ENCODE measurements around the gene AHDC1. TPM values are rescaled to one million over a fixed set of nuclear protein-coding genes. Genes with fewer than 3 reads are reported as not detected.

Gene AHDC1
- total RNA-seq, 1 experiment from 2014 or later, result 3.4 TPM

DNA sequence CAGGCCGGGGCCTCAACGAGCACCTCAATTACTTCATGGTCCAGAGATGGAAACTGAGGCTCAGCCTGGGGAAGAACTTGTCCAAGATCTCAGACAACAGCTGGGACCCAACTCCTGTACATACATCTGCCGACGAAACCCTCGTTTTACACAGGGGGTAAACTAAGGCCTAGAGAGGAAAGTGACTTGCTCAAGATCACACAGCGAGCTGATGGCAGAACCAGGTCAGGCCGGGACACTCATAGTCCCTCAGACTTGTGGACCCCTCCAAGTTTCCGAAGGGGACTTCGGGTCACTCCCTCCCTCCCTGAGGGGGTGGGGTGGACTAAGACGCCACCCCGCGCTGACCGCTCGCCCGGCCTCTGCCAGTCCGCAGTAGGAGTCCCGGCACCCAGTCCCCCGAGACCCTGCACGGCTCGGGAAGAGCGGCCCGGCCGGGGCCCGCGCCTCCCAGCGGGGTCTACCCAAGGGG is 114.4 kb downstream of the AHDC1 start:
- DNase-seq (ENCODE audit: low spot score), result no peak

DNA sequence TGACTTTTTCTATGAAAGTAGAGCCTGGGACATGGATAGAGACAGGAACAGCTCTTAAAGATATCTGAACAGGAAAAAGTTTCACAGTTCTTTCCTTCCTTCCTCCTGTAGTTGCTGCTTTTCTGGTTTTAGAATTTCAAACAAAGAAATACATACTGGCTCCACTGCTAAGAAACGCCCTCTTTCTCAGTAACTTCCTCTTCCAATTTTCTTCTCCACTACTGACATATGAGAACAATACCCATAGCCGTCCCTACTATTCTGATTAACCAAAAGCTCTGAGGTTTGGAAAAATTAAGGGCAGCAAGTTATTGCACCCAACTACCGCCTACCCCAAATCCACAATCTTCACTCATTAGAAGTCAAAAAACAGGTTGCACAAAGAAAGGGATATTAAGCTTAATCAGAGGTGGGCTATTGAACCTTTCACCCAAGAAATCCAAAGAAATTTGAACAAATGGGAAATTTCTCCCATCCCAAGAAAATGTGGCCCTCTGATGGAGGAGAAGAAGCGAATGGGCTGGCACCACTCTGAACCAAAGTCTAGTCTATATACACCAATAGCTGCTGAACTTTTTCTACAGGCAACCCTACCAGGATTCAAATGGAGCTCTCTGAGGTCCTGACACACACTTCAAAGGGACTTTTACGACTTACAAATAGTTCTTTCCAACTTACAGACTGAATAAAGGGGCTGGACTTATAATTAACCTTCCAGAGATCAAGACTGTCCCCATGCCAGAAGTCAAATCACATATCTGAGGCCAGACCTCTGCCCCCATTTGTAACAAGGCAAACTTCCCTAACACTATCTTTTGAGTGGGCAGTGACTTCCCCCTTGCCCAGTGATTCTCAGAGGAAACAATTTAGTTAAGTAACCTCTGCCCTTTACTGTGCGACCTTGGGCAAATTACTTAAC is 115.7 kb downstream of the AHDC1 start:
- DNase-seq (ENCODE audit: low spot score), result no peak

DNA sequence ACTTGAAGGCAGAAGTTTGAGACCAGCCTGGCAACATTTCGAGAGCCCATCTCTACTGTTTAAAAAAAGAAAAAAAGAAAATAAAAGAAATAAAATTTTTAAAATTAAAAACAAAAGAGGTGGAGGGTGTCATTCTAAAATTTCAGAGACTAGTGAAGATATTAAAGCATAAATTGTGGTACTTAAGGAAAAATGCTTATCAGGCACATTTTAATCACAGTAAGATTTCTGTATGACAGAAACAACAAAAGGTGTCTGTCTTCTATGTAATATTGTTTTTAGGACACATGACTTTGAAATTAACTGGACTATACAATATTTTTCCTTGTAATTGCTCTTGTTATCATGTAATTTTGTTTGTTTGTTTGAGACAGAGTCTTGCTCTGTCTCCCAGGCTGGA is 118.6 kb downstream of the AHDC1 start:
- no peak for DNase-seq (ENCODE audit: low spot score)

Other genes with a start within 250 kb of the AHDC1 start
- gene MAP3K6, start 237.2 kb downstream of the AHDC1 start, total RNA-seq (2014; rRNA removed; shearing (Covaris generic)), result 7.1 and 13.2 TPM in 2 replicates
- gene FCN3, start 229.3 kb downstream of the AHDC1 start, total RNA-seq (2014; rRNA removed; shearing (Covaris generic)), result not detected in 2 replicates
- not detected in 2 replicates for gene CD164L2, start 220.8 kb downstream of the AHDC1 start, total RNA-seq (2014; rRNA removed; shearing (Covaris generic))
- gene GPR3, start 211.5 kb downstream of the AHDC1 start, total RNA-seq (2014; rRNA removed; shearing (Covaris generic)), result 0.05 and 0.50 TPM in 2 replicates
- 7.5 and 9.1 TPM in 2 replicates for gene WASF2, start 114.0 kb downstream of the AHDC1 start, total RNA-seq (2014; rRNA removed; shearing (Covaris generic))
- gene FGR, start 31.0 kb upstream of the AHDC1 start, total RNA-seq (2014; rRNA removed; shearing (Covaris generic)), result not detected in 2 replicates
- 24.9 and 32.0 TPM in 2 replicates for gene IFI6, start 68.0 kb upstream of the AHDC1 start, total RNA-seq (2014; rRNA removed; shearing (Covaris generic))
- gene FAM76A, start 121.8 kb upstream of the AHDC1 start, total RNA-seq (2014; rRNA removed; shearing (Covaris generic)), result 8.6 and 9.4 TPM in 2 replicates
- 18.9 and 22.8 TPM in 2 replicates for gene STX12, start 169.1 kb upstream of the AHDC1 start, total RNA-seq (2014; rRNA removed; shearing (Covaris generic))
- 35.6 and 37.2 TPM in 2 replicates for gene PPP1R8, start 226.6 kb upstream of the AHDC1 start, total RNA-seq (2014; rRNA removed; shearing (Covaris generic))